Testis (tissue), 2 donors: ENCODE data around the gene RER1.

Experiments
- POLR2A ChIP-seq: fragments of 450-650 bp; IDR thresholded peaks from one replicate; pipeline ENCODE4 v1.6.1; 2017; ENCODE audit warnings: antibody characterized with exemption, mild to moderate bottlenecking, moderate library complexity
- TF ChIP-seq, protein P1 (sequence below), 3 experiments: fragments of 450-650 bp in 2 of 3; fragments of 200-600 bp in 1 of 3; sonication (generic) in 1 of 3; IDR thresholded peaks; one replicate each; pipeline ENCODE4 v1.5.1; 2016 to 2019; ENCODE audit warnings: antibody characterized with exemption in 3 of 3, mild to moderate bottlenecking in 2 of 3, moderate library complexity in 1 of 3

DNA sequence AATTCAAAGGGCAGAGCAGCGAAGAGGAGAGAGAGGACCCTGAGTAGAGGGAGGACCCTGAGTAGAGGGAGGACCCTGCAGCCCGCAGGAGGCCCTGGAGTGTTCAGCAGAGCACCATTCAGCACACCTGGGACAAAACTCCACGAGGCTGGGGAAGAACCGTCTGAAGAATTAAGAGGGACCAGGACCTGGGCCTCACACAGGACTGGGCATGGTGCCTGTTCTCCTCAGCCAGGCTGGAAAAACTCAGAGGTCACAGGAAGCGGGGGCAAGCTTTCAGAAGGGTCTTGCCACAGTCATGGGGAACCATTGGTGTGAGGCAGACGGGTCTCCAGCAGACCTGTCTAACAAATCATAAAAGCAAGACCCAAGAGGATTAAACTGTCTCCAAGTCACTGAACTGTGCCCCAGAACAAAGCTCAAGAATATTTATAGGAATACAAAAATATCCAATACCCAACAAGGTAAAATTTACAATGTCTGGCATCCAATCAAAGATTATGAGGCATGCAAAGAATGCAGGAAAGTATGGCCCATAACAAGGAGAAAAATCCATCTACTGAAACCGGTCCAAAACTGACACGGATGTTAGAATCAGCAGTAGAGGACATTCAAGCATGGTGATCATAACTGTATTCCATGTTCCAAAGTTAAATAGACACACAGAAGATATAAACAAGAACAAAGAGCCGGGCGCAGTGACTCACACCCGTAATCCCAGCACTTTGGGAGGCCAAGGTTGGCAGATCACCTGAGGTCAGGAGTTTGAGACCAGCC lies 30.9 kb upstream of the RER1 start:
- TF ChIP-seq, protein P1, sequence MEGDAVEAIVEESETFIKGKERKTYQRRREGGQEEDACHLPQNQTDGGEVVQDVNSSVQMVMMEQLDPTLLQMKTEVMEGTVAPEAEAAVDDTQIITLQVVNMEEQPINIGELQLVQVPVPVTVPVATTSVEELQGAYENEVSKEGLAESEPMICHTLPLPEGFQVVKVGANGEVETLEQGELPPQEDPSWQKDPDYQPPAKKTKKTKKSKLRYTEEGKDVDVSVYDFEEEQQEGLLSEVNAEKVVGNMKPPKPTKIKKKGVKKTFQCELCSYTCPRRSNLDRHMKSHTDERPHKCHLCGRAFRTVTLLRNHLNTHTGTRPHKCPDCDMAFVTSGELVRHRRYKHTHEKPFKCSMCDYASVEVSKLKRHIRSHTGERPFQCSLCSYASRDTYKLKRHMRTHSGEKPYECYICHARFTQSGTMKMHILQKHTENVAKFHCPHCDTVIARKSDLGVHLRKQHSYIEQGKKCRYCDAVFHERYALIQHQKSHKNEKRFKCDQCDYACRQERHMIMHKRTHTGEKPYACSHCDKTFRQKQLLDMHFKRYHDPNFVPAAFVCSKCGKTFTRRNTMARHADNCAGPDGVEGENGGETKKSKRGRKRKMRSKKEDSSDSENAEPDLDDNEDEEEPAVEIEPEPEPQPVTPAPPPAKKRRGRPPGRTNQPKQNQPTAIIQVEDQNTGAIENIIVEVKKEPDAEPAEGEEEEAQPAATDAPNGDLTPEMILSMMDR (IDR thresholded peaks at IDR 0.05) = no peak
- no peak for TF ChIP-seq POLR2A
